ENCODE measurements around the gene GPS1.

DNA sequence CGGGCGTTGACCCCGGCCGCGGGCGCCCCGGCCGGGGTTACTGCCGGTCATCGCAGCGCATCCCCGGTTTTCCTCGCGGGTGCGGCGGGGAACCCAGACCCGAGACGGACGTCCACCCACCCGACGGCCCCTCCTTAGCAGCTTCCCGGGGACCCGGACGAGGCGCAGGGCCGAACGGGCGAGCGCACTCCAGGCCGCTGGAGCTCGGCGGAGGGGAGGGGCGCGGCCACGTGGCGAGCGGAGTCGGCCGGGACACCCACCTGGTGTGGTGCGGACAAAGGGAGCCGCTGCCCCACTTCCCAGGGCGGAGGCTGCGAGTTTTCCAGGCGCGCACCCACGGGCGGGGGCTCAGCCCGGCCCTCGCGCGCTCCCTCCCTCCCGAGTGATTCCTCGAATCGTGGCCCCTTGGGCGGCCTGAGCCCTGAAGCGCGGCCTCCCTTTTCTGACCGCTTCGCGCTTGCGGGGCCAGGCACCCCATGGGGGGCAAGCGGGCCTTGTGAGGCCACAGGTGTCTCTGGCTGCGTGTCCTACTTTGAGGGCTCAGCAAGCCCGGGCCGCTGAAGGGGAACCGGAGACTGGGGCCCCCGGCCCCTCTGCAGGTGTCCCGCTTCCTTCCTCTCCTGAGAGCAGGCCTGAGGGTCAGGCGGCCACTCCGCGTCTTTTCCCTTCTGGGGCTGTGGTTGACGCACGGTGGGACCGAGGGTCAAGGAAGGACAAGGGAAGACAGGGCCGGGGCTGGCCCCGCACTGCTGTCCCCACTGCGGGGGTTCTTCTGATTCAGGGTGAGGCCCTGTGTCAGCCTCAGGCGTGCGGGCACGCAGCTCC, 47.5 kb downstream of the GPS1 start:
- TF ChIP-seq CTCF (IDR thresholded peaks at IDR 0.05; ENCODE audit: low read depth, low read length): no peak
- TF ChIP-seq EZH2phosphoT487 (IDR thresholded peaks at IDR 0.05; ENCODE audit: low read depth): no peak
